ENCODE measurements around the gene TMEM106C. TPM values are rescaled to one million over a fixed set of nuclear protein-coding genes. Genes with fewer than 3 reads are reported as not detected.

Gene TMEM106C
- polyA plus RNA-seq, 1 donor (not counting 4 experiments of a cell fraction or from before 2014, with no cell fraction given), result 134 TPM

DNA sequence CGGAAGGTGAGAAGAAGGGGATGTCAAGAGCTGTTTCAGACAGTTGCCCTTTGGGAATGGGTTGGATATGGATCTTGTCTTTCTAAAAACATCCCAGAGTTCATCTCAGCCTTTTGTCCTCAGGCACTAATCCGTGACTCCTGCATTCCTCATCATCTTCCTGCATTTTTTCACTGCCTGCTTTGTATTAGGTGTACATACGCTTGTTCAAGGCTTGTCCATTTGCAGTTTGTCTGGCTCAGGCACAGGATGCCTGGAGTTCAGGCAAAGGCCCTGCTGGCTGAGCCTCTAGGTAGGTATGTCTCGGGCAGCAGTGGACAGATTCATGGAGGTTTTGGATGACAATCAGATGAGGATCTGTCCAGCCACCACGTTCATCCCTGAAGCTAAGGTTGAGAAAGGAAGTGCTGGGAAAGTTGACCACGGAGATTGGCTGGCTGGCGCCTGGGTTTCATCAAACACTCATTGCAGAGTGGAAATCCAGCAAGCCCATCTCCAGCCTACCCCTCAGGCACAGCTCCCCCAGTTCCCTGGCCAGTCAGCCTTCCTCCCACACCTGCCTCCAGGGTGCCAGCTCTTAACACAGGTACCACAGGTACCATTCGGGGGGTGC, 12.4 kb upstream of the TMEM106C start:
- H3K9me1 ChIP-seq (ENCODE audit: control insufficient read depth, extremely low read depth, insufficient read depth, low read length), result no peaks in the 10 kb centered on the region
- no peaks in the 10 kb centered on the region for H3K9me3 ChIP-seq (ENCODE audit: control insufficient read depth, low read depth, low read length)
- TF ChIP-seq CTCF (optimal IDR thresholded peaks at IDR 0.05 in 1 of 3, IDR thresholded peaks at IDR 0.05 in 1 of 3, conservative IDR thresholded peaks at IDR 0.05 in 1 of 3; ENCODE audit: extremely low read depth in 1 of 3, insufficient read depth in 2 of 3, low read length in 3 of 3) (no peak), EZH2 (IDR thresholded peaks at IDR 0.05; ENCODE audit: low read length) (no peak)
- no peaks in the 10 kb centered on the region for H3K79me2 ChIP-seq (ENCODE audit: control insufficient read depth, insufficient read depth, low read length)
- DNase-seq (ENCODE audit: low read depth, low spot score) (no peak), FAIRE-seq (peak; percentile 97)
- H4K20me1 ChIP-seq (ENCODE audit: control insufficient read depth, extremely low read depth, insufficient read depth, low read length), result no peaks in the 10 kb centered on the region
- H3K4me2 ChIP-seq (ENCODE audit: control insufficient read depth, extremely low read depth, insufficient read depth, low read depth, low read length), result peak overlapping the region; percentile 87
- H3K27me3 ChIP-seq (ENCODE audit: control insufficient read depth, extremely low read depth, insufficient read depth, low read length), result no peaks in the 10 kb centered on the region
- peak overlapping the region; percentile 36 for H3K9ac ChIP-seq (ENCODE audit: control insufficient read depth, extremely low read depth, insufficient read depth, low read length)
- H3K36me3 ChIP-seq (ENCODE audit: control insufficient read depth in 2 of 2, extremely low read depth in 1 of 2, insufficient read depth in 2 of 2, low read length in 2 of 2), result no peaks in the 10 kb centered on the region
- H3K4me3 ChIP-seq (ENCODE audit: control insufficient read depth in 2 of 3, extremely low read depth in 1 of 3, insufficient read depth in 2 of 3, low read depth in 1 of 3, low read length in 3 of 3), result peak overlapping the region in 2 of 3 experiments; percentile 18 to 28
- dilution Hi-C loops (cut with MboI; ENCODE audit: extremely low pct_ligation_motif_present, low sequenced_read_pairs), result no loop called here
- peak overlapping the region; percentile 89 for H3K27ac ChIP-seq (ENCODE audit: control insufficient read depth, insufficient read depth, low read length)
- H3K4me1 ChIP-seq (ENCODE audit: control insufficient read depth, extremely low read depth, insufficient read depth, low read length), result peaks cover 72% of the 10 kb centered on the region
- H2AFZ ChIP-seq (ENCODE audit: control insufficient read depth, low read length), result peak overlapping the region; percentile 56

- DNase-seq (ENCODE audit: low read depth, low spot score) (no peak), FAIRE-seq (peak; percentile 96)
- dilution Hi-C loops (cut with MboI; ENCODE audit: extremely low pct_ligation_motif_present, low sequenced_read_pairs), result no loop called here
- Histone ChIP-seq H3K9me3 (ENCODE audit: control insufficient read depth, low read depth, low read length) (no peaks in the 10 kb centered on the region), H2AFZ (ENCODE audit: control insufficient read depth, low read length) (no peak overlapping the region), H3K27me3 (ENCODE audit: control insufficient read depth, extremely low read depth, insufficient read depth, low read length) (no peaks in the 10 kb centered on the region), H3K4me3 (ENCODE audit: control insufficient read depth in 2 of 3, extremely low read depth in 1 of 3, insufficient read depth in 2 of 3, low read depth in 1 of 3, low read length in 3 of 3) (no peak overlapping the region), H3K79me2 (ENCODE audit: control insufficient read depth, insufficient read depth, low read length) (no peaks in the 10 kb centered on the region), H3K4me2 (ENCODE audit: control insufficient read depth, extremely low read depth, insufficient read depth, low read depth, low read length) (peak overlapping the region; percentile 5), H3K4me1 (ENCODE audit: control insufficient read depth, extremely low read depth, insufficient read depth, low read length) (peaks cover 47% of the 10 kb centered on the region), H4K20me1 (ENCODE audit: control insufficient read depth, extremely low read depth, insufficient read depth, low read length) (no peaks in the 10 kb centered on the region), H3K9ac (ENCODE audit: control insufficient read depth, extremely low read depth, insufficient read depth, low read length) (no peak overlapping the region), H3K27ac (ENCODE audit: control insufficient read depth, insufficient read depth, low read length) (peak overlapping the region; percentile 16), H3K36me3 (ENCODE audit: control insufficient read depth in 2 of 2, extremely low read depth in 1 of 2, insufficient read depth in 2 of 2, low read length in 2 of 2) (no peaks in the 10 kb centered on the region), H3K9me1 (ENCODE audit: control insufficient read depth, extremely low read depth, insufficient read depth, low read length) (no peaks in the 10 kb centered on the region)
- TF ChIP-seq CTCF (optimal IDR thresholded peaks at IDR 0.05 in 1 of 3, IDR thresholded peaks at IDR 0.05 in 1 of 3, conservative IDR thresholded peaks at IDR 0.05 in 1 of 3; ENCODE audit: extremely low read depth in 1 of 3, insufficient read depth in 2 of 3, low read length in 3 of 3) (no peak), EZH2 (IDR thresholded peaks at IDR 0.05; ENCODE audit: low read length) (no peak)
These were observed 9.3 kb upstream of the TMEM106C start for GRCh38 chr12:47954058-47954457.

All from keratinocyte (primary cell).